CD4-positive, alpha-beta T cell treated with Interleukin-21 for 1 hour (primary cell): Measurements from ENCODE around the gene ZNF346.
"Not testable (repeated sequence)": the region's sequence is repeated elsewhere in the genome, so short reads cannot be mapped to it uniquely, and the experiment has no call there.

Experiments
- DNase-seq: peaks from one replicate; pipeline ENCODE4 v3.0.0-alpha.2; 2020

The ZNF346 gene, protein sequence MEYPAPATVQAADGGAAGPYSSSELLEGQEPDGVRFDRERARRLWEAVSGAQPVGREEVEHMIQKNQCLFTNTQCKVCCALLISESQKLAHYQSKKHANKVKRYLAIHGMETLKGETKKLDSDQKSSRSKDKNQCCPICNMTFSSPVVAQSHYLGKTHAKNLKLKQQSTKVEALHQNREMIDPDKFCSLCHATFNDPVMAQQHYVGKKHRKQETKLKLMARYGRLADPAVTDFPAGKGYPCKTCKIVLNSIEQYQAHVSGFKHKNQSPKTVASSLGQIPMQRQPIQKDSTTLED

DNA sequence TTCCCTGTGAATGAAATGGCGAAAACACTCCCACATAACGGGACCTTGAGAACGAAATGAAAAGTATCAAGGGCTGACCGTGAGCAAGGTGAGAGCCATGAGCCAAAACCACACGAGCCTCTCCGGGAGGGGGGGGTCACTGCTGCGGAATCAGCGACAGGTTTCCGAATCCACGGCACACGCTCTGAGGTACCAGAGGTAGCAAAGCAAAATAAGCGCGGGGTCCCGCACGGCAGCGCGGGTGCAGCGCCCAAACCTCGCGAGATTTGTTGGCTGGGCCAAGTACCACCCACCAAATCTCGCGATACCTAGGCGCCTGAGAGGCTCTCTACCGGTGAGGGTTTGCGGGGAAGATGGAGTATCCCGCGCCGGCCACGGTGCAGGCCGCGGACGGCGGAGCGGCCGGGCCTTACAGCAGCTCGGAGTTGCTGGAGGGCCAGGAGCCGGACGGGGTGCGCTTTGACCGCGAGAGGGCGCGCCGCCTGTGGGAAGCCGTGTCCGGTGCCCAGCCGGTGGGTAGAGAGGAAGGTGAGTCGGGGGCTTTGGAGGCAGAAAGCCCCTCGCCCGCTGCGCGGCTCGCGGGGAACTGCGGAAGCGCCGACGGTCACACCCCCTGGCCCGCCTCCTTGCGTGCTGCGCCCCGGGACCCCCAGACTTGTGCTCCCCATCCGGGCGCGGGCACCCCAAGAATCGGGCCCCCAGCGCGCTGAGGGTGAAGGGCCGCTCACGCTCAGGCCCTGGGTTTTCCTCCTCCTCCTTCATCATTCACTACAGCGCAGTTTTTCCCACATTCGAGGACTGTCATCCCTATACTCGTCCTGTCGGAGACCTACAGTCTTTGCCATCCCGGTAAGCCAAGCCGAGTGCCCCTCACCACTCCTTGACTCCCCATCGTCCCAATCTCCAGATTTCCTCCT lies at the start of gene ZNF346:
Gene ZNF346, plus strand, starts transcription at position 311 of the 917 bp plus-strand sequence. Its CDS starts 43 bp downstream, at position 354.
- DNase-seq, result peak; percentile 94

DNA sequence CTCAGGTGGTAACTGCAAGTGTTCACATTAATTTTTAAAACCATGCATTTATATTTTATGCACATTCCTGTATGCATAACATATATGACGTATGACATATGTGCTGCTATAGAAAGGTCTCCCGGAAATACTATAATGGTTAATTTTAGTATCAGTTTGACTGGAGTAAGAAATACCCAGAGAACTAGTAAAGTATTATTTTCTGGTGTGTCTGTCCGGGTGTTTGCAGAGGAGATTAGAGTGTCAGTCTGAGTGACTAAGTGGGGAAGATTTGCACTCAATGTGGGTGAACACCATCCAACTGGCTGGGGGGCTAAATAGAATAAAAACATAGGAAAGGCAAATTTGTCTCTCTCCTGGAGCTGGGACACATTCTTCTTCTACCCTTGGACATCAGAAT lies 42.8 kb upstream of the ZNF346 start:
- DNase-seq, result no peak

DNA sequence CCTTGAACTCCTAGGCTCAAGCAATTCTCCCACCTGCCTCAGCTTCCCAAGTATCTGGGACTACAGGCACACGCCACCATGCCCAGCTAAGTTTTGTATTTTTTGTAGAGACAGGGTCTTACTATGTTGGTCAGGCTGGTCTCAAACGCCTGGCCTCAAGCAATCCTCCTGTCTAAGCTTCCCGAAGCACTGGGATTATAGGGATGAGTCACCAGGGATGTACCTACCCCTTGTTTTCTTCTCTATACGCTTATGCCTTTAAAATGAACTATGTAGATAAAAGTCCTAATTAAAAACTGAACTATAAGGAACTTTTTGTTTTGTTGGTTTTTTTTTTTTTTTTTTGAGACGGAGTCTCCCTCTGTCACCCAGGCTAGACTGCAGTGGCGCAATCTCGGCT lies 41.7 kb upstream of the ZNF346 start:
- DNase-seq, result no peak

DNA sequence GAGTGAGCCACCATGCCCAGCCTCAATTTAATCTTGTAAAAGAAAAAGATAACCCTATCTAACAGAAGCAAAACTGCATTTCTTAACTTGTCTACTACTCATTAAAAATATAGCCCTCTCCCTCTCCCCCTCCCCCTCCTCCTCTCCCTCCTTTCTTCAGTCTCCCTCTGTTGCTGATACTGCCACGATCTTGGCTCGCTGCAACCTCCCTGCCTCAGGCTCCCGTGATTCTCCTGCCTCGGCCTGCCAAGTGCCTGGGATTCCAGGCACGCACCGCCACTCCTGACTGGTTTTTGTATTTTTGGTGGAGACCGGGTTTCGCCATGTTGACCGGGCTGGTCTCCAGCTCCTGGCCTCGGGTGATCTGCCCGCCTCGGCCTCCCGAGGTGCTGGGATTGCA lies 39.4 kb upstream of the ZNF346 start:
- DNase-seq, result not testable (repeated sequence)

DNA sequence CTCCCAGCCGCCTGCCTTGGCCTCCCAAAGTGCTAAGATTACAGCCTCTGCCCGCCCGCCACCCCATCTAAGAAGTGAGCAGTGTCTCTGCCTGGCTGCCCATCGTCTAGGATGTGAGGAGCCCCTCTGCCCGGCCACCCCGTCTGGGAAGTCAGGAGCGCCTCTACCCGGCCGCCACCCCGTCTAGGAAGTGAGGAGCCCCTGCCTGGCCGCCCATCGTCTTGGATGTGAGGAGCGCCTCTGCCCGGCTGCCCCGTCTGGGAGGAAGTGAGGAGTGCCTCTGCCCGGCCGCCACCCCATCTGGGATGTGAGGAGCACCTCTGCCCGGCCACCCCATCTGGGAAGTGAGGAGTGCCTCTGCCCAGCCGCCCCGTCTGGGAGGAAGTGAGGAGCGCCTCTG lies 38.9 kb upstream of the ZNF346 start:
- not testable (repeated sequence) for DNase-seq

DNA sequence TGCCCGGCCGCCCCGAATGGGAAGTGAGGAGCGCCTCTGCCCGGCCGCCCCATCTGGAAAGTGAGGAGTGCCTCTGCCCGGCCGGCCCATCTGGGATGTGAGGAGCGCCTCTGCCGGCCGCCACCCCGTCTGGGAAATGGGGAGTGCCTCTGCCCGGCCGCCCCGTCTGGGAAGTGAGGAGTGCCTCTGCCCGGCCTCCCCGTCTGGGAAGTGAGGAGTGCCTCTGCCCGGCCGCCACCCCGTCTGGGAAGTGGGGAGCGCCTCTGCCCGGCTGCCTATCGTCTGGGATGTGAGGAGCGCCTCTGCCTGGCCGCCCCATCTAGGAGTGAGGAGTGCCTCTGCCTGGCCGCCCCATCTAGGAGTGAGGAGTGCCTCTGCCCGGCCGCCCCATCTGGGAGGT lies 38.3 kb upstream of the ZNF346 start:
- not testable (repeated sequence) for DNase-seq

DNA sequence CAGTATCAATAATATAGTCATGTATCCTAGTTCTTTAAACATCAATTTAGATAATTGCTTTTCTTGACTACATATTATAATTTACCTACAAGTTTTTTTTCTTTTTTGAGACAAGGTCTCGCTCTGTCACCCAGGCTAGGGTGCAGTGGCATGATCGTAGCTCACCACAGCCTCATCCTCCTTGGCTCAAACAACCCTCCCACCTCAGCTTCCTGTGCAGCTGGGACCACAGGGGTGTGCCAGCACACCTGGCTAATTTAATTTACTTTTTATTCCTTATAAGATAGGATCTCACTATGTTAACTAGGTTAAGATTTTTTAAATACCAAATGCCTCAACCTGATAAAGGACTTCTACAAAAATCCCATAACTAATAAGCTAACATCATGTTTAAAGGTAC lies 37.0 kb upstream of the ZNF346 start:
- peak; percentile 48 for DNase-seq

DNA sequence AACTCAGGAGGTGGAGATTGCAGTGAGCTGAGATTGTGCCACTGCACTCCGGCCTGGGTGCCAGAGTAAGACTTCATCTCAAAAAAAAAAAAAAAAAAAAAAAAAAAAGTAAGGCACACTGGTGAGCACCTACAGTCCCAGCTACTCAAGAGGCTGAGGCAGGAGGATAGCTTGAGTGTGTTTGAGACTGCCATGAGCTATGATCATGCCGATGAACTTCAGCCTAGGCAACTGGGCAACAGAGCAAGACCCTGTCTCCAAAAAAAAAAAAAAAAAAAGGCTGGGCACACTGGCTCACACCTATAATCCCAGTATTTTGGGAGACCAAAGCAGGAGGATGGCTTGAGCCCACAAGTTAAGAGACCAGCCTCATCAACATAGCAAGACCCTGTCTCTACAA lies 36.2 kb upstream of the ZNF346 start:
- DNase-seq, result no peak

DNA sequence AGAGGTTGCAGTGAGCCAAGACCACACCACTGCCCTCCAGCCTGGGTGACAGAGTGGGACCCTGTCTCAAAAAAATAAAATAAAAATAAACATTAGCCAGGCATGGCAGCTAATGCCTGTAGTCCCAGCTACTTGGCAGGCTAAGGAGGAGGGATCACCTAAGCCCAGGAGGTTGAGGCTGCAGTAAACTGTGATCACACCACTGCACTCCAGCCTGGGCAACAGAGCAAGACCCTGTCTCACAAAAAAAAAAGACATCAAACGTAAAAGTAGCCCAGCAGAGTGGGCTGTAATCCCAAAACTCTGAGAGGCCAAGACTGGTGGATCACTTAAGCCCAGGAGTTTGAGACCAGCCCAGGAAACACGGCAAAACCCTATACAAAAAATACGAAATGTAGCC lies 34.9 kb upstream of the ZNF346 start:
- DNase-seq, result no peak

DNA sequence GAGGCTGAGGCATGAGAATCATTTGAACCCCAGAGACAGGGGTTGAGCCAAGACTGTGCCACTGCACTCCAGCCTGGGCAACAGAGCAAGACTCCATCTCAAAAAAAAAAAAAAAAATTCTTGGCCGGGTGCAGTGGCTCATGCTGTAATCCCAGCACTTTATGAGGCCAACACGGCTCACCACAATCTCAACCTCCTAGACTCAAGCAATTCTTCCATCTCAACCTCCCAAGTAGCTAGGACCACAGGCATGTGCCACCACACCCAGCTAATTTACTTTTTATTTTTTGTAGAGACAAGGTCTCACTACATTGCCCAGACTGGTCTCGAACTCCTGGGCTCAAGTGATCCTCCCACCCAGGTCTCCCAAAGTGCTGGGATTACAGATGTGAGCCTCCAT lies 29.4 kb upstream of the ZNF346 start:
- not testable (repeated sequence) for DNase-seq

DNA sequence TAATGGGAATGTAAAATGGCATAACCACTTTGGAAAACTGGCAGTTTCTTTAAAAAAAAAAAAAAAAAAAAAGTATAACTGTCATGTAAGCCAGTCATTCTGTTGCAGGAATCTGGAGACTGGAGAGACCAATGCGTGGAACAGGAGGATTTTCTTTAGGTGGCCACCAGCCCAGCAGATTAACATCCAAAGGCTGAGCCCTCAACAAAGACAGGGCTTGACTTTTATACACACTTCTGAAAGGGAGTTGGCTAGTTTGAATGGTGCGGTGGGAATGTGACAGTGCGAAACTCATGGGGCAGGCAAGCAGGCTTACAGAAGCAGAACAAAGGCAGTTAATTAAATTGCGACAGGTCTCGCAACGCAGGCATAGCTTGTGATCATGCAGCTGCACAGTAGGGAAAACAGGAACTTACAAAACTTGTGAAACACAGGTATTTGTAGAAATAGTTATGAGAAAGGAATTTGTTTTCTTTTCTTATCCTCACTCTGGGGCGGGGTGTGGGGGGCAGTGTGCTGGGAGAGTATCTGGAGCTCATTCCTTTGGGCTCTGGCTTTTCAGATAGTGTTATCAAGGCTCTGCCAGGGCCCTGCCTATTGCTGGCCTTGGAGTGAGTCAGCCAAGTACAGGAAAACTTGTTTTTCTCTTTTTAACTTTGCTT lies 27.9 kb upstream of the ZNF346 start:
- peak; percentile 15 for DNase-seq

DNA sequence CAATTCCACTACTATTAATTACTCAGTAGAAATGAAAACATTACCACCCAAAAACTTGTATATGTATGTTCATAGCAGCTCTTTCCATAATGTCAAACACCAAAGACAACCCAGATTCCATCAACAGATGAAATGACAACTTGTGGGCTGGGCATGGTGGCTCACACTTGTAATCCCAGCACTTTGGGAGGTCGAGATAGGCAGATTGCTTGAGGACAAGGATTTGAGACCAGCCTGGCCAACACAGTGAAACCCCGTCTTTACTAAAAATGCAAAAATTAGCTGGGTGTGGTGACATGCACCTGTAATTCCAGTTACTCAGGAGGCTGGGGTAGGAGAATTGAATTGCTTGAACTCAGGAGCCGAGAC lies 27.4 kb upstream of the ZNF346 start:
- no peak for DNase-seq

DNA sequence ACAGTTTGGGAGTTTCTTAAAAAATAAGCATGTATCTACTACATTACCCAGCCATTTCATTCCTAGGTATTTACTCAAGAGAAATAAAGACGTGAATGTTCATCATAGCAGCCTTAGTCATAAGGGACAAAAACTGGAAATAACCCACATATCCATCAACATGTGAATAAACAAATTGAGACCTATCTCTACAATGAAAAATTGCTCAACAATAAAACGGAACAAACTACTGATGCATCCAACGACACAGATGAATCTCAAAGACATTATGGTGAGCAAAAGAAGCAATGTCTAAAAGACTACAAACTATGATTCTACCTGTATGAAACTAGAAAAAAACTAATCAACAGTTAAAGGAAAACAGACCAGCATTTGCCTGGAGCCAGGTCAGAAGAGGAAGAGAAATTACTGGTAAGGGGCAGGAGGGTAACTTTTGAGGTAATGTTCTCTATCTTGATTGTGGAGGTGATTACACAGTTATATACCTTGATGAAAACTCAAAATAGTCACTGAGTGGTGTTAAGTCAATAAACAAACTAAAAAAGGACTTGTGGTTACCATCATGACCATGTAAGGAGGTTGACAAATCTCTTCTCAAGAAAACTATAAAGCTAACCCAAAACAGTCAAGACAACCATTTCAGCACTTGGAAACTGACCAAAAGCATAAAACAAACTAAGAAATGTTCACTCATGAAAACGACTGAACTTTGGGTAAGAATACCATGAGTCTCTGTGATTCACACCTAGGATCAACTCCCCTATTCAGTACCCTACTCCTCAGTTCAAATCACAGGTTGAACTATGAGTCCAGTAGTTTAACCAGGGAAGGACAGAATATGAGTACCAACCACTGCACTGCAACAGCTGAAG lies 26.4 kb upstream of the ZNF346 start:
- no peak for DNase-seq

DNA sequence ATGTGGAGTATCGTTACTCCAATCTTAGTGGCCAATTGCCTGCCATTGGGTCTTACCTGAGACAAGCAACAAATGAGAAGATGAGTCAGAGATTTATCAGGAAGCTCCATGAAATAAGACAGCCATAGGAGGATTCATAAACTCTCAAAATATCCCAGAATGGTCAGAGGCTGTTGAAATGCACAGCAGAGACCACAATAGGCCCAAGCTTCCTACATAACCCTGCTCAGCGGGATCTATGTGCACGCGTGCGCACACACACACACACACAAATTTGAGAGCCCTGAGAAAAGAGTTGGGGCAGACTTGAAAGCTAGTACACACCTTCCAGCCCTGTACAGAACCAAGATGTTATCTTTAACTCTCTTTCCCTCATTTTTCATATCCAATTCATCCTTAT lies 25.7 kb upstream of the ZNF346 start:
- DNase-seq, result no peak

DNA sequence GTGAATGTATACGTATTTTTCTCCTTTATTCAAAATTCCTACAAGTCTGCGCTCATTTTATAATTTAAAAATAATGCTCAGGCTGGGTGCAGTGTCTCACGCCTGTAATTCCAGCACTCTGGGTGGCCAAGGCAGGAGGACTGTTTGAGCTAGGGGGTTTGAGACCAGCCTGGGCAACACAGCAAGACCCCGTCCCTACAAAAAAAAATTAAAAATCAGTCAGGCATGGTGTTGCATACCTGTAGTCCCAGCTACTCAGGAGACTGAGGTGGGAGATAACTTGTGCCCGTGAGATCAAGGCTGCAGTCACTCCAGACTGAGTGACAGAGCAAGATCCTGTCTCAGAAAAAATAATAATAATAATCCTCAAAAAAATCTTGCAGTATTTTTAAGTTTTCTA lies 23.7 kb upstream of the ZNF346 start:
- DNase-seq, result no peak

DNA sequence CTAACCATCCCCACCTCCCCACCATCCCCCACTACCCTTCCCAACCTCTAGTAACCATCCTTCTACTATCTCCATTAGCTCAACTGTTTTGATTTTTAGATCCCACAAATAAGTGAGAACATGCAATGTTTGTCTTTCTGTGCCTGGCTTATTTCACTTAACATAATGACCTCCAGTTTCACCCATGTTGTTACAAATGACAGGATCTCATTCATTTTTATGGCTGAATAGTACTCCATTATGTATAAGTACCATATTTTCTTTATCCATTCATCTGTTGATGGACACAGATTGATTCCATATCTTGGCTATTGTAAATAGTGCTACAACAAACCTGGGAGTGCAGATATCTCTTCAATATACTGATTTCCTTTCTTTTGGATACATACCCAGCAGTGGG lies 23.0 kb upstream of the ZNF346 start:
- DNase-seq, result not testable (repeated sequence)

DNA sequence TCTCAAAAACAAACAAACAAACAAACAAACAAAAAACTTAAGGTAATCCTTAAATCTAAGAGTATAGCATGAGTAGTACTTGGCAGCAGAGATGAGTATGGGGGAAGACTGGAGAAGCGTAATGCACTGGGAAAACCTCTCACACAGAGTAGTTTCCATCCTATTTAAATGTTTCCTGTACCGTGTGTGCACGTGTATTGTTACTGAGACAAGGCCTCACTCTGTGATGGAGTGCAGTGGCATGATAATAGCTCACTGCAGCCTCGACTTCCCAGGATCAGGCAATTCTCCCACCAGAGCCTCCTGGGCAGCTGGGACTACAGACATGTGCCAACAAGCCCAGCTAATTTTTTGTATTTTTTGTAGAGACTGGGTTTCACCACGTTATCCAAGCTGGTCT lies 18.8 kb upstream of the ZNF346 start:
- no peak for DNase-seq

DNA sequence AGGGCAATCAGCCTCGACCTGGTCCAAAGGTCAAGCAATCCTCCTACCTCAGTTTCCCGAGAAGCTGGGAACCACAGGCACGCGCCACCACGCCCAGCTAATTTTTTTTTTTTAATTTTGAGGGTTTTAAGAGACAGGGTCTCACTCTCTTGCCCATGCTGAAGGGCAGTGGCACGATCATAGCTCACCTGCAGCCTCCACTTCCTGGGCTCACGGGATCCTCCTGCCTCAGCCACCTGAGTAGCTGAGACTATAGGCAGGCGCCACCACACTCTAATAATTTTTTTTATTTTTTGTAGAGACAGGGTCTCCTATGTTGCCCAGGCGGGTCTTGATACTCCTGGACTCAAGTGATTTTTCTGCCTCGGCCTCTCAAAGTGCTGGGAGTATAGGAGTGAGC lies 17.5 kb upstream of the ZNF346 start:
- no peak for DNase-seq

DNA sequence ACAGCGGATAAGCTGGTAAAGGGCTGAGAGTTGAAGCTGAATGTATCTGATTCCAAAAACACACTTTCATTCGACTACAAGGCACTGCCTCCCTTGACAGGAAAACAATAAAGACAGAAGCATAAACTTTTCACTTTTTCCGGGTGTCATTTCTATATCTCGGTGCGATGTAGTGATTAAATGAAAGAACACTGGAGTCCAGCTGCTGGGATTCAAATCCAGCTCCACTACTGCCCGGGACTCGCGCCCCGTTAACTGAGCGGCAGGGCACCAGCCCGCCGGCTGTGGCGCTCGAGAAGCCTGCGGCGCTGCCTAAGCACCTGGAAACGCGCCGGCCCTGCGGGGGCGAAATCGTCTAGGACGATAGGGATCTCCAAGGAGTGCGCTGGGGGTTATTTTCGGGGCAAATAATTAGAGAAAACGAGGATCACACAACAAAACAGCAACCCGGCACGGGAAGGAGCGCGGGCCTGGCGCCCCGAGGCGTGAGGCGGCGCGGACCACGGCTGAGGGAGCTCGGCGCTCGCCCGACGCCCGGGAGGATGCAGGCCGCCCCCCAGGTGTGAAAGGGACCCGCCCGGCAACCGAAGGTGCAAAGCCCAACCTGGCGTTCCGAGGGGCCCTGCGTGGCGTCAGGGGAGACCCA lies 16.8 kb upstream of the ZNF346 start:
- peak; percentile 61 for DNase-seq

DNA sequence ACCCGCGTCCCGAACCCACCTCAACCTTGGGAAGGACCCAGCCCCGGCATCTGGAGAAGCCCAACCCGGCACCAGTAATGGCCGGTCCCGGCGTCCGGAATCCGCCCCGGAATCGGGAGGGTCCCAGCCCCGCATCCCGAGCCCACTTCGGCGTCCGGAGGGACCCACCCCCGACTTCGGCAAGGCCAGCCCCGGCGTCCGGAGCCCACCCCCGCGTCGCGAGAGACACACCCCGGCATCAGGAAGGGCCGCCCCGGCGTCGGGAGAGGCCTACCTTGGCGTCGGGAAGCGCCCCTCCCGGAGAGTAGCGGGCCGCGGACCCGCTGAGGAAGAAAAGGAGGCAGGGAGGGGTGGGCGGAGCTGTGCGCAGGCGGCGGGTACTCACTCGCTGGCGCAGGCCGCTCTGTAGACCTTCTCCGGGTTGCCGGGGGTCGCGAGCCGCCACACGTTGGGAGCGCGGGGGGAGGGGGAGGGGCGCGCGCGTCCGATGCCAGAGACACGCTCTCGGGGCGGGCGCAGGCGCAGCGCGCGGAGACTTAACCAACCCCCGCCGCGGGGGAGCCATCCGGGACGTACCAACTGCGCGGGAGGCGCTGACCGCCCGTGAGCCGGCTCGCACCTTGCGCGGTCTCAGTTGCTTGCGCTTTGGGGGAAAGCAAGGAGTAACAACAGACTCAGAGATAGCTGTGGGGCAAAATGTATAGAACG lies 16.1 kb upstream of the ZNF346 start, which contains the start of gene UIMC1:
Gene UIMC1, minus strand, starts transcription at position 515 of the 708 bp plus-strand sequence. CDS start 24,164 bp downstream, outside the sequence.
- peak; percentile 93 for DNase-seq

DNA sequence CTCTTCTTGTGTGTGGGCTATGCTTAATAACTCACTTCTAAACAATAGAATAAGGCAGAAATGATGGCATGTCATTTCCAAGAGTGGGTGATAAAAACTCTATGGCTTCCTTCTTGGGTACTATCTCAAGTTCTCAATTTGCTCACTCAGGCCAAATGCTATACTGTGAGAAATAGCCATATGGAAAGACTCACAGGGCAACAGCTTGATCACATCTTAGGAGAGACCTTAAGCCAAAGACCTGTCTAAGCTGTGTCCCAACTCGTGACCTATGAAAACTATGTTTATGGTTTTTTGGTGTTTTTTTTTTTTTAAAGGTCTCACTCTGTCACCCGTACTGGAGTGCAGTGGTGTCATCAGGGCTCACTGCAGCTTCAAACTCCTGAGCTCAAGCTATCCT lies 13.8 kb upstream of the ZNF346 start:
- DNase-seq, result no peak
